LoVo (cell line): ENCODE measurements around the gene TTC28.
"Not testable (repeated sequence)": the region's sequence is repeated elsewhere in the genome, so short reads cannot be mapped to it uniquely, and the experiment has no call there.

Experiments used
- DNase-seq: peaks from one replicate; pipeline ENCODE4 v3.0.0-alpha.2; 2016; ENCODE audit warnings: low spot score

The TTC28 gene

DNA sequence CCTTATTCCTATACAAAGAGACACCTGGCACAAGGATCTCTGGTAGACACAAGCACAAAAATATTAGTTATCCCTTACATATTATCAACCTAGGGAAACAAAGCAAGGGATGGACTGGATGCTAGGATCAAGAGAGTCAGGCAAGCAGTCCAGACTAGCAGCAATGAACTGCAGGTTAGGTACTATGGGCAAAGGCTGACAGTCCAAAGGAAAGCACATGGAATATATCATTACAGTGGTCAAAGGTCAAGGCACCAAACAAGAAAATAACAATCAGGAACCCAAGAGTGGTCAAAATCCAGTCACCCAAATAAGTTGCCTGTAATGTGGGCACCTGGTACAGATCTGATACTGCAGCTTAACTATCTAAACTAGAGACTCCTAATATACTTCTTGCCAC lies 77.7 kb downstream of the TTC28 start:
- no peak for DNase-seq

DNA sequence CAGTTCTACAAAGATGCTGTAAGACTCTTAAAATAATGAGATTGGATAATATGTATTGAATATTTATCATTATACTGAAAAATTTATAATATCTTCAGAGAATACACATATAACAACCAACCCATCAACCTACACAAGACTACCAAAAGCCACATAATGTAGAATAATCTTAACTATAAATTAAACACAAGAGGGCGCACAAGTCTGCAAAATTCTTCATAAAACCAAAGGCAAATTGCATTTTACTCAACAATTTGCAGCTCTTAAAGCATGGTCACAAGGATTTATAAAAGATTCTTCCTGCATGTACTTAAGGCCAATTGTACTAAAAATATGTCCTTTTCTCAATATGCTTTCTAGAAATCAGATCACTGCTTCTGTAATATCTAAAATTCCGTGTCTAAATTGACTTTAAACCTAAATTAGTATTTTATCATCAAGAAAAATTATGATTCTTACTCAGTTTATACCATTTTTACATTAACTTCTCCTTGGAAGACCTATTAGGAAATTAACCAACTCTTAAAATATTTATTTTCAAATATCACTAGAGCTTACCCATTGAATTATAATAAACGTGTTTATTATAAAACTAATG lies 79.0 kb downstream of the TTC28 start:
- peak; percentile 71 for DNase-seq

DNA sequence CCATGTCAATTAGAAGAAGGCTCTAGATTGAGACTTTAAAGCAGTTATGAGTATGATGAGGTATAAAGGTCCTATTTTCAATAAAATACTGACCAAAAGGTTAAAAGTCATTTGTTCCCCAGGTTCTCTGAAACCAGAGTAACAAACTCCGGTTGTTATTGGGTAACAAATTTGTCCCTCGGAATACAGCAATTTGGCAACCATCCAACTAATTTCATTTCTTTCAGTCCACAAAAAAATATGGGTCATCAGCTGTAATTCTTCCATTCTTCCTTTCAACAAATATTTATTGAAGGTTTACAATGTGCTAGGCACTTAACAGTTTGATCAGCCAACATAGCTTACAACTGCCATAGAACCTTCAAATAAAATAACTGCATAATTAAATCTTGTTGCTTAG lies 79.9 kb downstream of the TTC28 start:
- no peak for DNase-seq

DNA sequence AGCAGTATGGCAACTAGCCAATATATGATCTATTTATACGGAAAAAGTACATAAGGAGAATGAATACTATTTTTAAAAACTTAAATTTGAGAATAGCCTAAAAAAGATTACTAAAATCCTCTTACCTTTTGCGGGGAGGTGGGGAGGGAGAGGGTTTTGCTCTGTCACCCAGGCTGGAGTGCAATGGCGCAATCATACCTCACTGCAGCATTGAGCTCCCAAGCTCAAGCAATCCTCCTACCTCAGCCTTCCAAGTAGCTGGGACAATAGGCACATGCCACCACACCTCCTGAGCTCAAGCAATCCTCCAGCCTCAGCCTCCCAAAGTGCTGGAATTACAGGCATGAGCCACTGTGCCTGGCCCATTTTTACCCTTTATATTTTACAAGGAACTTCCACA lies 82.0 kb downstream of the TTC28 start:
- no peak for DNase-seq

DNA sequence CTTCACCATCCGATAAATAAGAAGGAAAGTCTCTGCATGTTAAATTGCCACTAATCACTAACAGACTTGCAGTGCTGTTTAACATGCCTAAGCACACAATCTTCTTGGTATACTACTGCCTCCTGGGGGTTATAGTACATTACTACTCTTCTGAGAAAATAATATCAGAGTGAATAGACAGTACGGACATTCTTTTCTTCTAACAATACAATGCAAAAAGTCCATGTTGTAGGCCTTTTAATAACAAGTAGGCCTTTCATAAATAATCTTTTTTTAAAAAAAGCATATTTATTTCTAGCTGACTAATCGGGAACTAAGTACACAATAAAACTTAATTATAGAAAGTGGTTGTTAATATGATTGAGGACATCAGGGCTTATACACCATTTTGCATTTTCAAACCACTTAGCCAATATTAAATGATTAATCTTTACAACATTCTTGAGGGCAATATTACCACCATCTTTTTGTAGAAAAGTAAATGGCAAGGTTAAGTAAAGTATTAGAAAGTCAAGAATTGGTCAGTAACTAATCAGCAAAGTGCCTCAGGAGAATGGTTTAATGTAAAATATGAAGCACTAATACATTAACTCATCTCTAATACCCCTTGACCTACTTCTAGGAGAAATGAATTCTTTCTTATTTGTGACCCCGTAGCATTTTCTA lies 84.7 kb downstream of the TTC28 start:
- peak; percentile 53 for DNase-seq

DNA sequence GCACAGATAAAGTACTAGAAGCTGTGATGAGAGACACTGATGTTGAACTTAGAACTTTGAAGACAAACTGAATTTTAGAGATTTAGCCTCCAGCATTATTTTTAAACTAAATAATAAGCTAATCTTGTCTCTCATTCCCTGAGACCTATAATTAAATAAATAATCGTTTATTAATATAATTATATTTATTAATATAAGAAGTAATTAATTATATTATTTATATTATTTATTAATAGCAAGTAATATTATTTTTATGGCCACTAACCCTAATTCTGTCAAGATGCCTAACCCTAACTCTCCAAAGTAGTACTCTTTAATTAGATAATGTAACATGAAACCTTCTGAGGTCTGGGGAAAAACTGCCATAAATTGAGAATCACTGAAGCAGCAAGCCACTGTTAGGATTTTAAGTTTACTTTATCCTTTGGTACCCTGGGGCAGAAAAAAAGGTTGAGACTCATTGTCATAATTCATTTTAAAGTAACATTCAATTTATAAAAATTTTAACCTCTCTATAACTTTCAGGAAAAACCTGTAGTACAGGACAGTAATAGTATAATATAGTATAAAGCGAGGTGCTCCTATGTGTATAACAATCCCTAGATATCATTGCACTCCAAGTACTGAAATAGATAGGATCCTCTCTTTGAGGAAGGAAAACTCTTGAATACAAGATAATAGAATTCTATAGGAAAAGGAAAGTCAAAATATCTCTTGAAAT lies 85.4 kb downstream of the TTC28 start:
- DNase-seq, result no peak

DNA sequence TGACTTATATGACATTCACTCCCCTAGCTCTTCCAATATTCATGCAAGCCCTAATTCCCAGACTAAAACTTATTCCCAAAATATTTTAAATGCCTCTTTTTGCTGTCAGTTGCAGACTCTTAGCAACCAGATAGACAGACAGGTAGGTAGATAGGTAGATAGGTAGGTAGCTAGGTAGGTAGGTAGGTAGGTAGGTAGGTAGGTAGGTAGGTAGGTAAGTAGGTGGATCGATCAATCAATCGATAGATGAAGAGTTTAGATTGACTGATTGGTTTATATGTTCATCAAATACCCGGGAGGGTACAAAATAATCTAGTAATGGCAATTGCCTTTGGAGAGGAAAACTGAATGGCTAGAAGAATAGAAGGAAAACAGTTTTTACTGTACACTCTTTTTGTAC lies 86.3 kb downstream of the TTC28 start:
- no peak for DNase-seq

DNA sequence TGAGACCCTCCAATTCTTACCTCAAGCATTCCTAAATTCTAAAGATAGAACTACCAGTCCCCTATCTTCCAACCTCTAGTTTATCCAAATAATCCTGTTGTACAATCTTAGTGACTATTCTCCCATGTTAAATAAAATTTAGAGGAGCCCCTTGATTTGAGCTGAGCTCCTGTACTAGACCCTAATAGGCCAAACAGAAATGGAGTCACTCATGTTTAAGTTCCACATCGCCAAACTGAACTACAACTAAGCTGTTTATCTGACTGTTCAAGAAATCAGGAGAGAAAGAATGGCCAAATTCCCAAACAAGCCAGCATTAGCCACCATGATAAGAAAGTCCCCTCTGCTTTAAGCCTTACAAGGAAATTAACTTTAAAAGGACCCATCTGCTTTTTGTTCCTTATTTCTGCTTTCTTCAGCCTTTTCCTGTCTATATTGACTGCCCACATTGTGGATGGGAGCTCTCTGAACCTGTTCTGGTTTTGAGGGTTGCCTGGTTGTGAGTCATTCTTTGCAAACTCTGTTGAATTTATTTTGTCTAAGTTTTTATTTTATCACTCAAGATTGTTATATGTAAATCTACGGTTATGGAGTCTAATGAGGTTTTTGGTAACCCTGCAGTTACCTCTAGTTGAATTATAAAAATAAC lies 90.4 kb downstream of the TTC28 start:
- no peak for DNase-seq

DNA sequence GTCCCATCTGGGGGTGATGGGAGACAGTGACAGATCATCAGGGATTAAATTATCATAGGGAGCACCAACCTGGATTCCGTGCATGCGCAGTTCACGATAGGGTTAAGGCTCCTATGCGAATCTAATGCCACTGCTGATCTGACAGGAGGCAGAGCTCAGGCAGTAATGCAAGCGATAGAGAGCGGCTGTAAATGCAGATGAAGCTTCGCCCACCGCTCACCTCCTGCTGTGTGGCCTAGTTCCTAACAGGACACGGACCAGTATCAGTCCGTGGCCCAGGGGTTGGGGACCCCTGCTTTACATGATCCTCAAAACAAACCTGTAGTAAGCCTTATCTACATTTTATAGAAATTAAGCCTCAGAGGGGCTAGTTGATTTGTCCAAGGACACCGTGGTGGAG lies 94.3 kb downstream of the TTC28 start:
- DNase-seq, result no peak

DNA sequence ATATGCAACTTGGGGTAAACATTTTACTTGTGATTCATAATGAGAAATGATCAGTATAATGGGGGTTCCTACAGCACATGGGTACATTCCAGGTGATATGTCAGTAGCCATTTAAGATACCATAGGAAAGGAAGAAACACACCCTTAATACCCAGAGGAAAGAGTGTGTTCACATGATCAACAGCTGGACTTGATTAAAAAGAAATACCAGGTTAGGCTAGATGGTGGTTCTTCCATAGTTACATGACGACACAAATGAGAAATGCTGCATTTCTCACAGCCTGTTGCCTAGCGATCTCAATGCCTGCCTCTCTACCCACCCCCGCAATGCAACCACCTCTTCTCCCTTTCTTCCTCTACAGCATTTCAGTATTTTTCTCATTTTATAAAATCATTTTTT lies 96.8 kb downstream of the TTC28 start:
- DNase-seq, result no peak

DNA sequence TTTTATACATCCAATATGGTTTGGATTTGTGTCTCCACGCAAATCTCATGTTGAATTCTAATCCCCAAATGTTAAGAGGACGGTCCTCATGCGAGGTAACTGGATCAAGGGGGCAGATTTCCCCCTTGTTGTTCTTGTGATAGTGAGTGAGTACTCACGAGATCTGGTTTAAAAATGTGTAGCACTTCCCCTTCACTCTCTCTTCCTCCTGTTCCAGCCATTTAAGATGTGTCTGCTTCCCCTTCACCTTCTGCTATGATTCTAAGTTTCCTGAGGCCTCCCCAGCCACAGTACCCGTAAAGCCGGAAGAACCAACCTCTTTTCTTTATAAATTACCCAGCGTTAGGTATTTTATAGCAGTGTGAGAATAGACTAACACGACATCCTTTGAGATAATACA lies 98.6 kb downstream of the TTC28 start:
- DNase-seq, result no peak

DNA sequence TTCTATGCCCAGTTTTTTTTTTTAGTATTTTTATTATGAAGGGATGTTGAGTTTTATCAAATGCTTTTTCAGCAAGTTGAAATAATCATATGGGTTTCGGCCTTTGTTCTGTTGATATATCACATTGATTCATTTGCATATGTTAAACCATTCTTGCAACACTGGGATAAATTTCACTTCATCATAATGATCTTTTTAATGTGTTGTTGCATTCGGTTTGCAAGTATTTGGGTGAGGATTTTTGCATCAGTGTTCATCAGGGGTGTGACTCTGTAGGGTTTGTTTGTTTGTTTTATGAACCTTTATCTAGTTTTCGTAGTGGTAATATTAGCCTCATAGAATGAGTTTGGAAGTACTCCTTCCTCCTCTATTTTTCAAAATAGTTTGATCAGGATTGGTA lies 103.5 kb downstream of the TTC28 start:
- no peak for DNase-seq

DNA sequence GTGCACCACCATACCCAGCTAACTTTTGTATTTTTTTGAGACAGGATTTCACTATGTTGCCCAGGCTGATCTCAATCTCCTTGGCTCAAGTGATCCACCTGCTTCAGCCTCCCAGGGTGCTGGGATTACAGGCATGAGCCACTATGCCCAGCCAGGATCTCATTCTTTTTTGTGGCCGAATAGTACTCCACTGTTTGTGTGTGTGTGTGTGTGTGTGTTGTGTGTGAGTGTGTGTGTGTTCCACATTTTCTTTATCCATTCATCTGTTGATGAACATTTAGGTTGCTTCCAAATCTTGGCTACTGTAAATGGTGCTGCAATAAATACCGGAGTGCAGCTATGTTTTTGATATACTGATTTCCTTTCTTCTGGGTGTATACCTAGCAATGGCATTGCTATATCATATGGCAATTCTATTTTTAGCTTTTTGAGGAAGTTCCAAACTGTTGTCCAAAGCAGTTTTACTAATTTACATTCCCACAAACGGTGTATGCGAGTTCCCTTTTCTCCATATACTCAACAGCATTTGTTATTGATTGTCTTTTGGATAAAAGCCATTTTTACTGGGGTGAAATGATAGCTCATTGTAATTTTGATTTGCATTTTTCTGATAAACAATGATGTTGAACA lies 105.4 kb downstream of the TTC28 start:
- DNase-seq, result no peak

DNA sequence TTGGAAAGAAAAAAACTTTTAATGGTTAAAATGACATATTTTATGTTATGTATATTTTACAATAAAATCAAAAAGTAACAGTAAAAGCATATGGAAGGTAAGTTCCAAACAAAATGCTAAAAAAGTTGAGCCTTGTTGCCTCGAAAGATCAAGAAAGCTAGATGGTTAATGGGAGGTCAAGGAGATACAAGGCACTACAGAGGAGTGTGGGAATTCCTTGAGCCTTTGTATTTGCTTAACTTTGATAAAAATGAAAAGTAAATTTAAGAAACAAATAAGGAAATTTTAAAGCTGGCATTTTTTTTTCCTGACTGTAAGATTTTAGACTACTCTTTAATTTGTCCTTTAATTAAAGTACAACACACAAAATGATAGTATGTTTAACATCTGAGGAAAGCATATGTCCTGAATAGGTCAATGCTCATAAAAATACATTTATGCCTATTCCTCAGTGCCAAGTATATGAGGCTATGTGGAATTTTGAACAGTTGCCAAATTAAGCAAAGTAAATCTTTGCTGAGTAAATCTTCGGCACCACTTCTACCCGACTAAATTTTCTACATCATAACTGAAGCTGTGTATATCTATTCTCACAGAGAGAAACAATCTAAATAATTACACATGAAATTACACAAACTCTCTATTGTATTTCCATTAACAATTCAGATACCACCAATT lies 108.8 kb downstream of the TTC28 start:
- DNase-seq, result peak; percentile 7

DNA sequence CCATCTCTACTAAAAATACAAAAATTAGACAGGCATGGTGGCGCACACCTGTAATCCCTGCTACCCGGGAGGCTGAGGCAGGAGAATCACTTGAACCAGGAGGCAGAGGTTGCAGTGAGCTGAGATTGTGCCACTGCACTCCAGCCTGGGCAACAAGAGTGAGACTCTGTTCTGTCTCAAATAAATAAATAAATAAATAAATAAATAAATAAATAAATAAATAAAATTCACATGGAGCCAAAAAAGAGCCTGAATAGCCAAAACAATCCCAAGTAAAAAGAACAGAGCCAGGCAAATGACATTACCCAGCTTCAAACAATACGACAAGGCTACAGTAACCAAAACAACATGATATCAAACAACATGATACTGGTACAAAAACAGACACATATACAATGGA lies 110.7 kb downstream of the TTC28 start:
- not testable (repeated sequence) for DNase-seq

DNA sequence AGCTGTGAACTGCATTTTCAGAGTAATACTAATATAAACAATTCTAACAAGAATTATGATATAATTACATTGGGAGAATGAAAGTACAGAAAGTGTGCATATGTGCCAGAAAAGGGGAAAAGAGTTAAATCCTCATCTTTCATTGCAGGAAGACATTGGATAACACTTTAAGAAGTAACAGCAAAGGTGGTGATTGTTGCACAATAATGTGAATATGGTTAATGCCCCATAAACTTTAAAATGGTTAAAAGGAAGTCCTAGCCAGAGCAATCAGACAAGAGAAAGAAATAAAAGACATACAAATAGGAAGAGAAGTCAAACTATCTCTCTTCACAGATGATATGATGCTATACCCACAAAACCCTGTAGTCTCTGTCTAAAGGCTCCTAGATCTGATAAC lies 111.5 kb downstream of the TTC28 start:
- no peak for DNase-seq

DNA sequence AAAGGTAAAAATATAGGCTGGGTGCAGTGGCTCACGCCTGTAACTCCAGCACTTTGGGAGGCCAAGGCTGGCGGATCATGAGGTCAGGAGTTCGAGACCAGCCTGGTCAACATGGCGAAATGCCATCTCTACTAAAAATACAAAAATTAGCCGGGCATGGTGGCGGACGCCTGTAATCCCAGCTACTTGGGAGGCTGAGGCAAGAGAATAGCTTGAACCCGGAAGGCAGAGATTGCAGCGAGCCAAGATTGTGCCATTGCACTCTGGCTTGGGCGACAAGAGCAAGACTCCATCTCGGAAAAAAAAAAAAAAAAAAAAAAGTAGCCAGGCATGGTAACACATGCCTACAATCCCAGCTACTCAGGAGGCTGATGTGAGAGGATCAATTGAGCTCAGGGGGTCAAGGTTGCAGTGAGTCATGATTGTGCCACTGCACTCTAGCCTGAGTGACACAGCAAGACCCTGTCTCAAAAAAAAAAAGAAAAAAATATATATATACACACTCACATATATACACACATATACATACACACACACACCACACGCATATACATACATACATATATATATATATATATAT lies 112.6 kb downstream of the TTC28 start:
- DNase-seq, result not testable (repeated sequence)

DNA sequence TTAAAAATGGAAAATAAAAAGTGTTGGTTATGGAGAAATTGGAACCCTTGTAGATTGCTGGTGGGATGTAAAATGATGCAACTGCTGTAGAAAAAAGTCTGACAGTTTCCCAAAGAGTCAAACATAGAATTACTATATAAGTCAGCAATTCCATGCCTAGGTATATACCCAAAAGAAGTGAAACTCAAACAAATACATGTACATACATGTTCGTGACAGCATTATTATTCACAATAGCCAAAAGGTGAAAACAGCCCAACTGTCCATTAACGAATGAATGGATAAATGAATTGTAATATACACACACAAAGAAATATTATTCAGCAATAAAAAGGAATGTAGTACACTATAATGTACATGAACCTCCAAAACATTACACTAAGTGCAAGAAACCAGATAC lies 116.0 kb downstream of the TTC28 start:
- DNase-seq, result no peak

DNA sequence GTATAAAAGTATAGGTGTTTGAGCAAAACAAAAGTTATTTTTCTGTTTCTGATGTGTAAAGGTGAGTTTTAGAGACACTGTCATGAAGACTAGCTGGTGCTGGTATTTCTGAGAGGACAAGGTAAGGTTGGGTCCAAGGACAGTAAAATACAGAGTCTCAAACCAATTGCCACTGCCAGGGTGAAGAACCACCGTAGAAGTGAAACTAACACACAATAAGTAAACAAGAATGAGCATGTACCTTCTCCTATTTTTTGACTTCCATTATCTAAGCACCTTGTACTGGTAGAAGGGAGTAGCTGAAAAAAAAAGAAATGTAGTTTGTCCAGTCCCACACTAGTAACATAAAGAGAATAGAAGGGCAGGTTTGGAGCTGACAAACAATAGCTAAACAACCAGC lies 117.3 kb downstream of the TTC28 start:
- no peak for DNase-seq

DNA sequence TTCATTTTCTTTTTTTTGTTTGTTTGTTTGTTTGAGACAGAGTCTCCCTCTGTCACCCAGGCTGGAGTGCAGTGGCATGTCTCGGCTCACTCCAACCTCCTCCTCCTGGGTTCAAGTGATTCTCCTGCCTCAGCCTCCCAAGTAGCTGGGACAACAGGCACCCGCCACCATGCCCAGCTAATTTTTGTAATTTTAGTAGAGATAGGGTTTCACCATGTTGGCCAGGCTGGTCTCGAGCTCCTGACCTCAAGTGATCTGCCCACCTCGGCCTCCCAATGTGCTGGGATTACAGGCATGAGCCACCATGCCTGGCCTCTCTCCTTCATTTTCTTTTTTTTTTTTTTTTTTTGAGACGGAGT lies 118.9 kb downstream of the TTC28 start:
- not testable (repeated sequence) for DNase-seq

DNA sequence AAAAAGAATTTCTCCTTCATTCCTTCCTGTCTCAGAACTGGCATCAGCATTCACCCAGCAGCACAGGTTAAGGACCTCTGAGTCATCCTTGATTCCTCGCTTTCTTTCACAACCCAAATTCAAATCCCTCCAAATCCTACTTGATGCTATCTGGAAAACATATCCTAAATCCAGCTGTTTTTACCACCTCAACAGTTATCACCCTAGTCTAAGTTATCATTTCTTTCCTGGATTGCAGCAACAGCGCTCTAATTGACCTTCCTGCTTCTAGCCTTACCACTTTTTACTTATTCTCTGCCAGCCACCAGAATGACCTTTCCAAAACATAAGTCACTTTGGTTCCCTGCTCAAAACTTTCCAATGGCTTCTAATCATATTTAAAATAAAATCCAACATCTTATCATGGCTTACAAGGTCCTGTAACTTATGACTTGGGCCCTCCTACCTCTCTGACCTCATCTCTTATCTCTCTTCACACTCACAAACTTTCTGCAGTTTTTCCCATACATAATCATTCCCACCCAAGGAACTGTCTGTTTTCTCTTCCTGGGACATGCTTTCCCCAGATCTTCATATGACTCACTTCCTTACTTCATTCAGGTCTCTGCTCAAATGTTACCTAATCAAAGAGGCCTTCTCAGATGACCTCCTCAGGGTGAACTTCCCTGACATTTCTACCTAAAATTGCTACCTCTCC lies 119.4 kb downstream of the TTC28 start:
- DNase-seq, result no peak
